Glomerular endothelial cell (primary cell): ENCODE data around the gene SELENOM. TPM values are rescaled to one million over a fixed set of nuclear protein-coding genes. Genes with fewer than 3 reads are reported as not detected.

ENCODE experiments used
- total RNA-seq: library from RNA; depleted of rRNA; stranded (reverse); fragments of >200 nt; gene quantifications from 2 replicates; pipeline ENCODE4 v1.2.3, GENCODE V29; 2015

The SELENOM gene
- total RNA-seq, 1 donor from 2014 or later = 175 TPM

Other genes starting within 250 kb of the SELENOM start
- gene MORC2, start 138.8 kb downstream of the SELENOM start, total RNA-seq = 20.6 and 37.3 TPM in 2 replicates
- gene TUG1, start 138.3 kb downstream of the SELENOM start, total RNA-seq = 75.1 and 84.8 TPM in 2 replicates
- 123 and 220 TPM in 2 replicates for gene SMTN, start 26.2 kb downstream of the SELENOM start, total RNA-seq
- gene INPP5J, start 15.4 kb upstream of the SELENOM start, total RNA-seq = 0.35 and 2.1 TPM in 2 replicates
- not detected in 2 replicates for gene PLA2G3, start 32.9 kb upstream of the SELENOM start, total RNA-seq
- 24.1 and 28.4 TPM in 2 replicates for gene RNF185, start 52.6 kb upstream of the SELENOM start, total RNA-seq
- gene LIMK2, start 104.7 kb upstream of the SELENOM start, total RNA-seq = 71.2 and 108 TPM in 2 replicates
- 21.9 and 26.5 TPM in 2 replicates for gene PIK3IP1, start 184.9 kb upstream of the SELENOM start, total RNA-seq
- gene PATZ1, start 238.8 kb upstream of the SELENOM start, total RNA-seq = 14.7 and 20.4 TPM in 2 replicates